SK-N-SH (cell line): Measurements from ENCODE around the gene PLPPR2.

Experiments
- GABPA ChIP-seq: IDR thresholded peaks from 2 replicates; pipeline ENCODE4 v1.4.0; 2012; ENCODE audit warnings: low read depth, mild to moderate bottlenecking
- RFX5 ChIP-seq: IDR thresholded peaks from 2 replicates; pipeline ENCODE4 v1.6.1; 2012; ENCODE audit warnings: mild to moderate bottlenecking, improper control_type of control experiment, low read length

DNA sequence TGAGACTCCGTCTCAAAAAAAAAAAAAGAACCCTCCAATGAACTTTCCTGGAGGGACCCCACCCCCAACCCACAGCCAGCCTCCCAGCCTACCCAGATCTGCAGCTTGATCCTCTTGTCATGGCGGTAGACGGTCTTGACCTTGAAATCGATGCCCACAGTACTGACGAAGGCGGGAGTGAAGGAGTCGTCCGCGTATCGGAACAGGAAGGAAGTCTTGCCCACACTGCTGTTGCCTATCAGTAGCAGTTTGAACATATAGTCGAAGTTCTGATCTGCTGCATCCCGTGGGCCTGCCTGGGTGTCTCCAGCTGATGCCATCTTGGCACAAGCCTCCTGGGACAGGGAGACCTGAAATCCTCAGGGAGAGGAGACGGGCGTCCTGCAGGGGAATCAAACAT lies 18.2 kb upstream of the PLPPR2 start:
- TF ChIP-seq GABPA (no peak), RFX5 (no peak)
